IPS-11a (cell line): Measurements from ENCODE around the gene SPOP.
"Not testable (repeated sequence)": the region's sequence is repeated elsewhere in the genome, so short reads cannot be mapped to it uniquely, and the experiment has no call there.

Source experiments
- H3K4me3 ChIP-seq: one replicate; pipeline ENCODE4 v1.5.1; 2013; ENCODE audit warnings: low read depth, low read length, control low read depth

The SPOP gene

GRCh38 chr17:49659661-49660382, 18.1 kb downstream of the SPOP start:
- no peak overlapping the region for H3K4me3 ChIP-seq

GRCh38 chr17:49656247-49656646, 21.6 kb downstream of the SPOP start:
- no peak overlapping the region for H3K4me3 ChIP-seq

GRCh38 chr17:49647256-49647585, 30.7 kb downstream of the SPOP start:
- H3K4me3 ChIP-seq = no peak overlapping the region

- H3K4me3 ChIP-seq = no peak overlapping the region
These were observed 31.3 kb downstream of the SPOP start for GRCh38 chr17:49646391-49647255.

- not testable (repeated sequence) for H3K4me3 ChIP-seq
These were observed 31.9 kb downstream of the SPOP start for GRCh38 chr17:49646056-49646390.

GRCh38 chr17:49645654-49646053, 32.2 kb downstream of the SPOP start:
- no peak overlapping the region for H3K4me3 ChIP-seq

GRCh38 chr17:49640556-49640955, 37.3 kb downstream of the SPOP start:
- no peak overlapping the region for H3K4me3 ChIP-seq

GRCh38 chr17:49638818-49639217, 39.1 kb downstream of the SPOP start:
- H3K4me3 ChIP-seq = no peak overlapping the region

- no peak overlapping the region for H3K4me3 ChIP-seq
These were observed 40.2 kb downstream of the SPOP start for GRCh38 chr17:49637739-49638138.

- no peak overlapping the region for H3K4me3 ChIP-seq
These were observed 40.8 kb downstream of the SPOP start for GRCh38 chr17:49637050-49637449.

GRCh38 chr17:49635121-49635520, 42.8 kb downstream of the SPOP start:
- H3K4me3 ChIP-seq = no peak overlapping the region

GRCh38 chr17:49634485-49634860, 43.4 kb downstream of the SPOP start:
- H3K4me3 ChIP-seq = no peak overlapping the region

GRCh38 chr17:49633762-49634484, 44.0 kb downstream of the SPOP start:
- no peak overlapping the region for H3K4me3 ChIP-seq

GRCh38 chr17:49633250-49633649, 44.6 kb downstream of the SPOP start:
- H3K4me3 ChIP-seq = no peak overlapping the region

- no peak overlapping the region for H3K4me3 ChIP-seq
These were observed 45.7 kb downstream of the SPOP start for GRCh38 chr17:49632201-49632600.

GRCh38 chr17:49631496-49631895, 46.4 kb downstream of the SPOP start:
- H3K4me3 ChIP-seq = no peak overlapping the region

- H3K4me3 ChIP-seq = no peak overlapping the region
These were observed 47.6 kb downstream of the SPOP start for GRCh38 chr17:49630113-49630900.

GRCh38 chr17:49629447-49629846, 48.5 kb downstream of the SPOP start:
- H3K4me3 ChIP-seq = no peak overlapping the region

GRCh38 chr17:49624896-49625295, 53.0 kb downstream of the SPOP start:
- no peak overlapping the region for H3K4me3 ChIP-seq

- H3K4me3 ChIP-seq = no peak overlapping the region
These were observed 55.9 kb downstream of the SPOP start for GRCh38 chr17:49621946-49622529.

- no peak overlapping the region for H3K4me3 ChIP-seq
These were observed 56.5 kb downstream of the SPOP start for GRCh38 chr17:49621420-49621819.
